Aorta (tissue), 5 donors: ENCODE measurements around the gene SPOCK3. TPM values are rescaled to one million over a fixed set of nuclear protein-coding genes. Genes with fewer than 3 reads are reported as not detected.
"Not testable (repeated sequence)": the region's sequence is repeated elsewhere in the genome, so short reads cannot be mapped to it uniquely, and the experiment has no call there.

Experiments
- ATAC-seq: fragments of 200-7000 bp; cut with Tn5 transposase; one replicate; pipeline ENCODE4 v1.9.1; 2022; ENCODE audit warnings: moderate library complexity; ENCODE audit not compliant: low FRiP score
- DNase-seq, 2 donors: peaks; one replicate each; pipeline ENCODE4 v3.0.0-alpha.2; 2020
- H3K27ac ChIP-seq, 2 donors: one replicate each; pipeline ENCODE4 v1.5.1; 2013; ENCODE audit warnings: low read length in 2 of 2, mild to moderate bottlenecking in 2 of 2, moderate library complexity in 2 of 2, control low read depth in 1 of 2, inconsistent platforms in 1 of 2, low read depth in 1 of 2
- H3K27me3 ChIP-seq, 2 donors: one replicate each; pipeline ENCODE4 v1.6.1; 2013; ENCODE audit warnings: control low read depth in 1 of 2, low read length in 1 of 2, mild to moderate bottlenecking in 1 of 2, moderate library complexity in 1 of 2; ENCODE audit not compliant: insufficient read depth in 2 of 2, control insufficient read depth in 1 of 2
- H3K36me3 ChIP-seq, 2 donors: one replicate each; pipeline ENCODE4 v1.6.1; 2013; ENCODE audit warnings: control low read depth in 1 of 2, low read length in 1 of 2, mild to moderate bottlenecking in 1 of 2; ENCODE audit not compliant: insufficient read depth in 2 of 2, control insufficient read depth in 1 of 2
- H3K4me1 ChIP-seq, 2 donors: one replicate each; pipeline ENCODE4 v1.6.1; 2013; ENCODE audit warnings: low read length in 2 of 2, control low read depth in 1 of 2, mild to moderate bottlenecking in 1 of 2, moderate library complexity in 1 of 2; ENCODE audit not compliant: insufficient read depth in 2 of 2, control insufficient read depth in 1 of 2
- H3K4me3 ChIP-seq, 2 donors: one replicate each; pipeline ENCODE4 v1.5.1; 2013; ENCODE audit warnings: low read length in 2 of 2, control low read depth in 1 of 2, mild to moderate bottlenecking in 1 of 2
- H3K9me3 ChIP-seq: one replicate; pipeline ENCODE4 v1.6.1; 2013; ENCODE audit warnings: mild to moderate bottlenecking, low read length; ENCODE audit not compliant: control insufficient read depth
- WGBS, 2 donors: extraction: QIAGEN DNeasy Blood & Tissue Kit; methylation state at CpG; one replicate each; pipeline ENCODE4 v1.1.7; 2013; 5-methylcytosine and 5-hydroxymethylcytosine counted together
- intact Hi-C, 2 donors: fragments of 100-400 bp; cut with DNase I; formaldehyde crosslinking; loops; one replicate each; pipeline versions ENCODE4 v1.14.2 to v1.15.0; 2022
- polyA plus RNA-seq, 2 donors: library from polyadenylated mRNA; stranded (reverse); fragments of 200-250 nt; gene quantifications; one replicate each; pipeline ENCODE4 v1.2.3, GENCODE V29; 2013
- total RNA-seq, 2 donors: library from RNA; stranded (reverse); fragmentation: NEBNext Ultra II Directional; extraction: Animal tissue kit (Norgen Biotek cat#: 25700); gene quantifications; one replicate each; pipeline ENCODE4 v1.2.1, GENCODE V29; 2021
- donor health status: healthy with polysubstance abuse.
- donor health status: Bipolar disorder and iron deficiency.
- donor health status: DM: no; HTN: no; CAD: no.
- donor health status: DM: no; HTN: no; CAD: no.
- donor health status: DM: yes; HTN: yes; CAD: no.

The SPOCK3 gene
- total and polyA plus RNA-seq, 4 donors, result not detected

GRCh38 chr4:166777760-166778159 lies 456.5 kb downstream of the SPOCK3 start:
- no peaks in the 10 kb centered on the region for H3K4me1 ChIP-seq
- no peaks in the 10 kb centered on the region for H3K27me3 ChIP-seq
- no peaks in the 10 kb centered on the region for H3K36me3 ChIP-seq
- DNase-seq (no peak), ATAC-seq (no peak)
- no peak overlapping the region for H3K4me3 ChIP-seq
- no peak overlapping the region for H3K27ac ChIP-seq
- H3K9me3 ChIP-seq, result no peaks in the 10 kb centered on the region
- intact Hi-C loops, result no loop called here

- Histone ChIP-seq H3K27ac (no peak overlapping the region), H3K36me3 (no peaks in the 10 kb centered on the region), H3K4me1 (no peaks in the 10 kb centered on the region), H3K27me3 (no peaks in the 10 kb centered on the region), H3K4me3 (no peak overlapping the region), H3K9me3 (no peaks in the 10 kb centered on the region)
- ATAC-seq, result no peak
- no peak for DNase-seq
- intact Hi-C loops, result no loop called here
Measured at GRCh38 chr4:166763018-166763417, 471.3 kb downstream of the SPOCK3 start.

DNA sequence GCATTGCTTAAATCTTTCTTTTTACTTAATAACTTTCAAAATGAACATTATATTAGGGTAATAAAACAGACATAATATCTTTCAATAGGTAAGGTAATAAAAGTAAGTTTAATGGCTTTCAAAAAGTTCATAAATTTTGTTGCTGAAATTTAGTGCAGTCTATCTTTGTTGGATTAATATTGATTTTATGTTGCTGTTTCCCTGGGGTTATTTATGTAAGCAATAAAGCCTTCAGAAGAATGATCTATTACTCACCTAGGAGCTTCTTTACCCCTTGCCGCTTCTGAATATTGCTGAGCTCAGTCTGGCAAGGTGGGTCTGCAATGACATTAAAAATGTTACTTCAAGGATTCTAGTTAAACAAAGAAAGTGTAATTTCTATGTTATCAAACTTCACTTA lies 492.6 kb downstream of the SPOCK3 start:
- H3K4me1 ChIP-seq, result no peaks in the 10 kb centered on the region
- no peaks in the 10 kb centered on the region for H3K9me3 ChIP-seq
- H3K27me3 ChIP-seq, result no peaks in the 10 kb centered on the region
- DNase-seq (no peak), ATAC-seq (no peak)
- H3K4me3 ChIP-seq, result no peak overlapping the region
- intact Hi-C loops, result no loop called here
- H3K27ac ChIP-seq, result no peak overlapping the region
- WGBS, 2 donors, result 47 to 63% methylated on average over 1 of the region's 1 CpG
- no peaks in the 10 kb centered on the region for H3K36me3 ChIP-seq

DNA sequence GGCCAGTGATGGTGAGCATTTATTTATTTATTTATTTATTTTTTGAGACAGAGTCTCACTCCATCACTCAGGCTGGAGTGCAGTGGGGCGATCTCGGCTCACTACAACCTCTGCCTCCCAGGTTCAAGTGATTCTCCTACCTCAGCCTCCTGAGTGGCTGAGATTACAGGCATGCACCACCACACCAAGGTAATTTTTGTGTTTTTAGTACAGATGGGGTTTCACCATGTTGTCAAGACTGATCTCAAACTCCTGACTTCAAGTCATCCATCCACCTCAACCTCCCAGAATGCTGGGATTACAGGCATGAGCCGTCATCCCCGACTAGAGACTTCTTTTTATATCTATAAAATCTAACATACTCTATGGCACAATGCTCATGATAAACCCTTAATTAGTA lies 495.1 kb downstream of the SPOCK3 start:
- 93 to 94% methylated on average over 4 of the region's 4 CpGs for WGBS, 2 donors
- ATAC-seq, H3K27me3 ChIP-seq, H3K9me3 ChIP-seq, H3K4me3 ChIP-seq, intact Hi-C loops, DNase-seq, H3K27ac ChIP-seq, H3K4me1 ChIP-seq, H3K36me3 ChIP-seq: not testable (repeated sequence)

DNA sequence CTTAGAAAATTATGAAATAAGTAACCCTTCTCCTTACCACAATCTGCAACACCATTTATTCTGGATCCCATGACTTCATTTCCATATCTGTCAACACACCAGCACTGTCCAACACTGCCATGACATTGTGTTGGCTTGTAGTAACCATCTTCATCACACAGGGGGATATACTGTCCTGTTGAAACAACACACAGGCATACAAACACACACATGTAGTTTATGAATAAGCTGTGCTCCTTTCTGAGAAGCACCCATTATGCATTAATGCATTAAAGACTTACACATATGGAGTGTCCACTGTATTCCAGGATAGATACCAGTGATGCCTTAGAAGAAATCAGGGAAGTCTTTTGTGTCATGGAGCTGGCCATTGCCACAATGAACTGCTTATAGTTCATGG lies 496.9 kb downstream of the SPOCK3 start:
- Histone ChIP-seq H3K4me3 (no peak overlapping the region), H3K4me1 (no peaks in the 10 kb centered on the region), H3K9me3 (no peaks in the 10 kb centered on the region), H3K27ac (no peak overlapping the region), H3K27me3 (no peaks in the 10 kb centered on the region), H3K36me3 (no peaks in the 10 kb centered on the region)
- no peak for DNase-seq
- ATAC-seq, result no peak
- intact Hi-C loops, result no loop called here

DNA sequence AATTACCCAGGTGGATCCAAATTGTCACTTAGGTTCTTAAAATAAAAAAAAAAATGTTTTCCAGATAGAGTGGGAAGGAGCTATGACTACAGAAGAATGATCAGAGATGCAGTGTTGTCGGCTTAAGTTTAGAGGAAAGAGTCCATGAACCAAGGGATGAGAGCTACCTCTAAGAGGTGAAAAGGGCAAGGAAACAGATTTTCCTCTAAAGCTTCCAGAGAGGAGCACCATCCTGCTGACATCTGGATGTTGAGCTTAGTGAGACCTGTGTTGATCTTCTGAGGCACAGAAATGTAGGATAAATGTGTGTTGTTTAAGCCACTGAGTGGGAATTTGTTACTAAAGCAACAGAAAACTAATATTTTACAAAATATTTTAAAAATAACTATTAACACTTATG lies 498.7 kb downstream of the SPOCK3 start:
- H3K9me3 ChIP-seq, result no peaks in the 10 kb centered on the region
- 15 to 62% methylated on average over 1 of the region's 1 CpG for WGBS, 2 donors
- H3K27me3 ChIP-seq, result no peaks in the 10 kb centered on the region
- H3K4me3 ChIP-seq, result no peak overlapping the region
- ATAC-seq, result no peak
- H3K36me3 ChIP-seq, result no peaks in the 10 kb centered on the region
- no peak for DNase-seq
- H3K27ac ChIP-seq, result no peak overlapping the region
- intact Hi-C loops, result no loop called here
- H3K4me1 ChIP-seq, result no peaks in the 10 kb centered on the region

- no peaks in the 10 kb centered on the region for H3K36me3 ChIP-seq
- 88 to 90% methylated on average over 3 of the region's 3 CpGs for WGBS, 2 donors
- H3K27me3 ChIP-seq, result no peaks in the 10 kb centered on the region
- no peak overlapping the region for H3K27ac ChIP-seq
- intact Hi-C loops, result no loop called here
- H3K4me3 ChIP-seq, result no peak overlapping the region
- DNase-seq, result no peak
- H3K9me3 ChIP-seq, result no peaks in the 10 kb centered on the region
- no peaks in the 10 kb centered on the region for H3K4me1 ChIP-seq
- ATAC-seq, result no peak
Measured at GRCh38 chr4:166734797-166735196, 499.5 kb downstream of the SPOCK3 start.

DNA sequence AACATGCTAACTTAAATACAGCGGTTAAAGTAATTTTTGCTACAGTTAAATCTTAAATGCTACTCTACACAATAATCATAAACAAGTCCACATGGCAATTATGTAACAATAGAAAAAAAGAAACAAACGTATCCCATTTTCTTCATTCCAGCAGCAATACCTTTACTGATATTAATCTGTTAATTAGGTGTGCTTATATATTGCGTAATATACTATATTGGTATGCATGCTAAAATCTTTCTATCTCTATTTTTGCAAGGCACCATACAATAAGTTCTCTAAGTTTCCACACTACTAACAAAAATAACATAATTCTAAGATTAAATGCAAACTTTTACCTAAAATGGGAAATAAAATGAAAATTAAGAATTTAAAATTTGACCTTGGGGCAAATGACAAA lies 500.6 kb downstream of the SPOCK3 start:
- DNase-seq (no peak), ATAC-seq (no peak)
- intact Hi-C loops, result no loop called here
- H3K4me1 ChIP-seq, result no peaks in the 10 kb centered on the region
- H3K9me3 ChIP-seq, result no peaks in the 10 kb centered on the region
- H3K27me3 ChIP-seq, result no peaks in the 10 kb centered on the region
- H3K4me3 ChIP-seq, result no peak overlapping the region
- no peaks in the 10 kb centered on the region for H3K36me3 ChIP-seq
- 89 to 91% methylated on average over 3 of the region's 3 CpGs for WGBS, 2 donors
- no peak overlapping the region for H3K27ac ChIP-seq

- Histone ChIP-seq H3K27me3 (no peaks in the 10 kb centered on the region), H3K4me3 (no peak overlapping the region), H3K36me3 (no peaks in the 10 kb centered on the region), H3K27ac (no peak overlapping the region), H3K9me3 (no peaks in the 10 kb centered on the region), H3K4me1 (no peaks in the 10 kb centered on the region)
- 59 to 64% methylated on average over 5 of the region's 5 CpGs for WGBS, 2 donors
- ATAC-seq (no peak), DNase-seq (no peak)
- intact Hi-C loops, result no loop called here
Measured at GRCh38 chr4:166726832-166727231, 507.5 kb downstream of the SPOCK3 start.

DNA sequence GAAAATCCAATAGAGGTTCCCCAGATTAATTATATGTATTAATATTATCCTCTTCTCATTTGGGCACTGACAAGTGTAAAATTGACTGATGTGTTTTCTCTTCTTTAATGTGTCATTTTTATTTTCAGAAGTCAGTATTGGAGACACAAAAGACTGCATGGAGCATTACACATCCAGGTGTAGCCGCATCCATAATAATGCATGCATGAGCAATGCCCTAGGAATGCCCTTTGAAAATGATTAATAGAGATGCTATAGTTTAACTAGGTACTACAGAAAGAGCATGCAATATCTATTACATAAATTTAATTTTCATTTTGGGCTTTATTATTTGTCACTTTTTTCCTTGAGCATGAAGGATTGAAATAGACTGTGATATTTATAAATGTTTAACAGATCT lies 509.9 kb downstream of the SPOCK3 start:
- WGBS, 2 donors, result 83 to 91% methylated on average over 1 of the region's 1 CpG
- Histone ChIP-seq H3K36me3 (no peaks in the 10 kb centered on the region), H3K27ac (no peak overlapping the region), H3K9me3 (no peaks in the 10 kb centered on the region), H3K4me3 (no peak overlapping the region), H3K4me1 (no peaks in the 10 kb centered on the region), H3K27me3 (no peaks in the 10 kb centered on the region)
- ATAC-seq (no peak), DNase-seq (no peak)
- intact Hi-C loops, result no loop called here
